D721Med (cell line): Measurements from ENCODE around the gene SF3B3.

Experiments used
- DNase-seq: peaks from one replicate; pipeline ENCODE4 v3.0.0; 2011; ENCODE audit warnings: low spot score; ENCODE audit not compliant: insufficient read length
- FAIRE-seq: peaks from 2 replicates; lab custom pipeline; 2011; peaks lifted over from hg19 to GRCh38; lab: Jason Lieb, UNC
- CTCF ChIP-seq: IDR thresholded peaks from 2 replicates; pipeline ENCODE4 v1.5.1; 2012; ENCODE audit warnings: mild to moderate bottlenecking, control low read depth; ENCODE audit not compliant: insufficient read depth; ENCODE audit errors: missing control alignments

SF3B3 gene

DNA sequence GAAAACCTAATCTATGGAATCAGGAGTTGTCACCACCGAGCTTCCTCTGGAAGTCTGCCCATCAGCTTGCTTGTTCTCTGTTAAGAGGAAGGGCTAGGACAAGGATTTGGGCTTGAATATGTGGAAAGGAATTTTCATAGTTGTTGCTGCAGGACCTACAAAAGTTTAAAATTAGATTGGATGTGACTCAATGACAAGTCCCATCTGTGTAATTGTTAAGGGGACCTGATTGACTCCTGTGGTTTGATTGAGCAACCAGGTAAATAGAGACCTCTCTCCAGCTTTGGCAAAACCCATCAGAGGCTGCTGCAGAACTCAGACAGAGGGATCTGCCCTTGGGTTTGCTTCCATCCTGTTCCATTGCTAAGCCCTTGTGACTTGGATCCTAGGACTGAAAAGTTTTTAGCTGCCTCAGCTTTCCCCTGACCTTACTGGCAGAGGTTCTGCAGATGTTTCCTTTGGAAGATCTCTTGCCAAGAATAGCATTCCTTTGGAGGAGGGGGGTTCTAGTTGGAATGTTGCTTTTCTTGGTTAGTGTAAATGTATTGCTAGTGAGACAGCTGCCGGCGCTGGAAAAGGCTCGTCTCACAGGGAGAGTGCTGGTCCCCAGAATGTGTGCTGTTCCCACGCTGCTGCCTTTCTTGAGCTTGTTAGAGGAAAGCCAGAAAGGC lies 50.0 kb downstream of the SF3B3 start:
- no peak for FAIRE-seq
- TF ChIP-seq CTCF, result no peak
- DNase-seq, result no peak

- FAIRE-seq (no peak), DNase-seq (no peak)
- TF ChIP-seq CTCF, result no peak
Observed at GRCh38 chr16:70574595-70575271, 51.1 kb downstream of the SF3B3 start.

DNA sequence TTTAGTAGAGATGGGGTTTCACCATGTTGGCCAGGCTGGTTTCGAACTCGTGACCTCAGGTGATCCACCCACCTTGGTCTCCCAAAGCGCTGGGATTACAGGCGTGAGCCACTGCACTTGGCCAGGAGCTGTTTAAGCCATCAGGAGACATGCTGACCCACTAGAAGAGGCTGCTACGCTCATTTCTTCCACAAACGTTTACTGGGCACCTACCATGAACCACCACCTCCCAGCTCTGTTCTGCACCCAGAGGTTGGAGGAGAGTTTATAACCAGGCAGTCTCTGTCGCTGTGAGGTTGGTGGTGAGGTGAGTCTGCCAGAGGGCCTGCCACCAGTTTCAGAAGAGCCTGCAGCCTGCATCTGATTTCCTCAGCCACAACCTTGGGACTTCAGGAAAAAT lies 51.8 kb downstream of the SF3B3 start:
- FAIRE-seq (no peak), DNase-seq (no peak)
- TF ChIP-seq CTCF, result no peak

DNA sequence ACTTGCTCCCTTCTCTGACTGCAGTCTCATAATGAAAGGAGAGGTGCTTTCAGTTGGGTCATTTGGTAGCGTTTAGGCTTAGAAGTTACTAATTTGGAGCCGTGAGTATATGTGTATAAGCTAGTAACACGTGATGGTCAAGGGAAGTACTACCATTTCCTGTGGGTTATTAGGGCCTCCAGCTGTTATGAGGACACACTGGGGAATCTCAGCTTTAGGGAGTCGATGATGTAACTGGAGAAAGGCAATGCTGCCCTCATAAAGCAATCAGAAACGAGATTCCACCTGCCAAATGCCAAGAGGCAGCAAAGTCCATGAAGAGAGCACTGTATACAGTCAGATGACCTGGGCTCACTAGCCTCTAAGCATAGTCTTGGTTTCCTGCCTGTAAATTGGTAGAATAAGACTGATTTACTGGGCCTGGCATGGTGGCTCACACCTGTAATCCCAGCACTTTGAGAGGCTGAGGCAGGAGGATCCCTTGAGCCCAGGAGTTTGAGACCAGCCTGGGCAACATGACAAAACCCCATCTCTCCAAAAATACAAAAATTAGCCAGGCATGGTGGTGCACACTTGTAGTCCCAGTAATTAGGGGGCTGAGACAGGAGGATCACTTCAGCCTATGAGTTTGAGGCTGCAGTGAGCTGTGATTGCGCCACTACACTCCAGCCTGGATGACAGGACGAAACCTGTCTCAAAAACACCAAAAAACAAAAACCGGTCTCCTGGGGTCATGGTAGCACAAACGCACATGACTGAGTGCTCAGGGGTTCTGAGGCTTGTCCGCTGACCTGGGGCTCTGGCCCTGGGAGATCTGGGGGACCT lies 53.0 kb downstream of the SF3B3 start:
- TF ChIP-seq CTCF, result no peak
- FAIRE-seq (no peak), DNase-seq (no peak)

- FAIRE-seq, result no peak
- DNase-seq, result no peak
- no peak for TF ChIP-seq CTCF
Observed at GRCh38 chr16:70577256-70577698, 53.7 kb downstream of the SF3B3 start.

- FAIRE-seq (no peak), DNase-seq (no peak)
- TF ChIP-seq CTCF, result no peak
Observed at GRCh38 chr16:70578035-70578434, 54.4 kb downstream of the SF3B3 start.
